Activated T-cell treated with anti-CD3 and anti-CD28 coated beads, Interleukin-2, amount 50 U/mL, for 4 hours (primary cell): ENCODE data around the gene SEMA3E. TPM values are rescaled to one million over a fixed set of nuclear protein-coding genes. Genes with fewer than 3 reads are reported as not detected.

Experiments
- ATAC-seq, 2 donors: fragments of 200-7000 bp; cut with Tn5 transposase; one replicate each; pipeline ENCODE4 v1.10.0; 2021
- DNase-seq: peaks from one replicate; pipeline ENCODE4 v3.0.0-alpha.2; 2020
- H3K27me3 Mint-ChIP-seq: one replicate; pipeline ENCODE4 v1.8.0; 2021; ENCODE audit warnings: low read depth, mixed read lengths
- H3K36me3 Mint-ChIP-seq: one replicate; pipeline ENCODE4 v1.8.0; 2022; ENCODE audit warnings: mixed read lengths; ENCODE audit not compliant: insufficient read depth
- H3K4me1 Mint-ChIP-seq: one replicate; pipeline ENCODE4 v1.8.0; 2021; ENCODE audit warnings: low read depth, mixed read lengths
- H3K4me3 Mint-ChIP-seq: one replicate; pipeline ENCODE4 v1.8.0; 2021; ENCODE audit warnings: mild to moderate bottlenecking, moderate library complexity, mixed read lengths
- H3K9me3 Mint-ChIP-seq: one replicate; pipeline ENCODE4 v1.8.0; 2021; ENCODE audit warnings: mixed read lengths
- total RNA-seq, 3 donors: library from RNA; stranded (reverse); gene quantifications; one replicate each; pipeline ENCODE4 v1.2.1, GENCODE V29; 2021

SEMA3E gene
- total RNA-seq, 3 donors from 2014 or later, result not detected

- no peak for ATAC-seq
- no peak for DNase-seq
- Mint-ChIP-seq H3K4me1 (no peaks in the 10 kb centered on the region), H3K36me3 (no peaks in the 10 kb centered on the region), H3K4me3 (no peak overlapping the region), H3K27me3 (no peaks in the 10 kb centered on the region), H3K9me3 (peaks cover 19% of the 10 kb centered on the region)
Measured at GRCh38 chr7:83658126-83658525, 9.2 kb upstream of the SEMA3E start.

GRCh38 chr7:83655951-83656556 lies 7.1 kb upstream of the SEMA3E start:
- no peaks in the 10 kb centered on the region for H3K27me3 Mint-ChIP-seq
- ATAC-seq, result no peak
- DNase-seq, result no peak
- no peaks in the 10 kb centered on the region for H3K36me3 Mint-ChIP-seq
- peaks cover 14% of the 10 kb centered on the region for H3K9me3 Mint-ChIP-seq
- H3K4me3 Mint-ChIP-seq, result no peak overlapping the region
- no peaks in the 10 kb centered on the region for H3K4me1 Mint-ChIP-seq

- ATAC-seq, result no peak
- Mint-ChIP-seq H3K4me1 (no peaks in the 10 kb centered on the region), H3K36me3 (no peaks in the 10 kb centered on the region), H3K9me3 (peaks cover 6% of the 10 kb centered on the region), H3K4me3 (no peak overlapping the region), H3K27me3 (peaks cover 4% of the 10 kb centered on the region)
- no peak for DNase-seq
Measured at GRCh38 chr7:83652481-83652880, 3.5 kb upstream of the SEMA3E start.

DNA sequence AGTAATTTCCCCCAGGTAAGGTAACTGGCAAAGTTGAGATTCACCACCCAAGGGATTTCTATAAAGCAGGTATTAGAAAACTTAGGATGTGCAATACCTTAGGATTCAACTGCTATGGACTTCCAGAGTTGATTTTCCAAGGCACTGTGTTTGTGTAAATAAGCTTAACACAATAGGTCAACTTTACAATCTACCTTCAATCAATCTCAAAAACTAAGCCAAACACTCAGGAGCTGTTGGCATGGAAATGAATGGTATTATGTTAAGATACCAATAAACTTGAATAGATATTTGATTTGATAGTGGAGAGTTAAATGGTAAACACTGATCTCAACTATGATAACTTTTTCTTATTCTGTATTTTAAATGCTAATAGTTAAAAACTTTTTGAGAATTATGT lies 762 bp upstream of the SEMA3E start:
- Mint-ChIP-seq H3K27me3 (peaks cover 4% of the 10 kb centered on the region), H3K4me1 (no peaks in the 10 kb centered on the region)
- ATAC-seq, result no peak

DNA sequence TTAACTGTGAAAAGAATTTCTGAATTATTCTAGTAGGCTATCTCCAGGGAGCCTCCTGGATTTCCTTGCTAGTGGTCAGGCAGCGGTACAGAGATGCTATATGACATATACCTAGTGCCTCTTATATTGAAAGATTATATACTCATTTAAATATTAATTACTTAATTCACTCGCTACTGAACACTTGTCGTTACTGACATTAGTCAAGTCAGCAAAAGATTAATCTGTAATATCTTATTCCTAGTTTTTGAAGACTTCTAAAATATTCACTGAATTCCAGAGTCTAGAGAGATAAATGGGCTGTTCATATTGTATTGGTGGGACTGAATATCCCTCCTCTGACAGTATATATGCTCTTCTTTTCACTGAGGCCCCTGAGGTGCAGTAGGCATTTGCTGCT lies 2.9 kb downstream of the SEMA3E start:
- no peak overlapping the region for H3K4me3 Mint-ChIP-seq
- H3K36me3 Mint-ChIP-seq, result no peaks in the 10 kb centered on the region
- H3K4me1 Mint-ChIP-seq, result no peaks in the 10 kb centered on the region
- H3K27me3 Mint-ChIP-seq, result peaks cover 4% of the 10 kb centered on the region
- peaks cover 2% of the 10 kb centered on the region for H3K9me3 Mint-ChIP-seq
- ATAC-seq, result no peak
- no peak for DNase-seq

More for the DNA sequence above, 762 bp upstream of the SEMA3E start:
- DNase-seq, result no peak
- Mint-ChIP-seq H3K4me3 (no peak overlapping the region), H3K9me3 (peaks cover 4% of the 10 kb centered on the region), H3K36me3 (no peaks in the 10 kb centered on the region)

DNA sequence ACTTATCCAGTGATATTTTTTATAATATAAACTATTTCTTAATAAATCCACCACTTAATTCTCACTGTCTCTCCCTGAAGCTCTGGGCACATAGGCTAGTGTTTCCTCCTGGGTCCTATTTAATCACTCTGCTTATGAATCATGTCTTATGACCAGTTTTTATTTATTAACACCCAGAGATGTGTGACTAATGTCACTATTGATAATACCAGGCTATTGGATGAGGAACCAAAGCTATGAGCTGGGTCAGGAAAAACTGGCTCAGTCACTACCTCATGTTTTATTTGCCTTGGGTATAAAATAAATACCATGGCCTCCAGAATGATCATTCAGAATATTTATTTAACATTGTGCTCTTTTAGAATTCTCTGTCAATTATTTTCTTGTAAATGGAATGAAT lies 5.2 kb downstream of the SEMA3E start:
- ATAC-seq, result no peak
- Mint-ChIP-seq H3K36me3 (no peaks in the 10 kb centered on the region), H3K27me3 (no peaks in the 10 kb centered on the region), H3K9me3 (no peaks in the 10 kb centered on the region), H3K4me3 (no peak overlapping the region), H3K4me1 (no peaks in the 10 kb centered on the region)
- no peak for DNase-seq

DNA sequence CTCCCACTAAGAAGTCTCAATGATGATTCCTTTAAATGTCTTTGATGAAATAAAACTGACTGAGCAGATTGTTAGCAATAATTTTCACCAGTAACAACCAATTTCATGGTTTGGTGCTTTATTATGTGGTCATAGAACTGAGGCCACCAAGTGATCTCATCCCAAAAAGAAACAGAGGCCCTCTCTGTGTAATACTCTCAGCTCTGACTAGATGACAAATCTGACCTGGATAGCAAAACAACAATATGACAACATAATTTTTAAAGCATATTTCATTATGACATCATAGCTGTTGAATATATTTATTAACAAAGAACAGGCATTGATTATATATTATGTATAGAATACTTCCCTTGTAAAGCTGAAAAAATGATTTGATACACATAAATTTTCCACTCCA lies 5.9 kb downstream of the SEMA3E start:
- ATAC-seq (no peak), DNase-seq (no peak)
- no peaks in the 10 kb centered on the region for H3K9me3 Mint-ChIP-seq
- no peak overlapping the region for H3K4me3 Mint-ChIP-seq
- no peaks in the 10 kb centered on the region for H3K4me1 Mint-ChIP-seq
- H3K36me3 Mint-ChIP-seq, result no peaks in the 10 kb centered on the region
- no peaks in the 10 kb centered on the region for H3K27me3 Mint-ChIP-seq

DNA sequence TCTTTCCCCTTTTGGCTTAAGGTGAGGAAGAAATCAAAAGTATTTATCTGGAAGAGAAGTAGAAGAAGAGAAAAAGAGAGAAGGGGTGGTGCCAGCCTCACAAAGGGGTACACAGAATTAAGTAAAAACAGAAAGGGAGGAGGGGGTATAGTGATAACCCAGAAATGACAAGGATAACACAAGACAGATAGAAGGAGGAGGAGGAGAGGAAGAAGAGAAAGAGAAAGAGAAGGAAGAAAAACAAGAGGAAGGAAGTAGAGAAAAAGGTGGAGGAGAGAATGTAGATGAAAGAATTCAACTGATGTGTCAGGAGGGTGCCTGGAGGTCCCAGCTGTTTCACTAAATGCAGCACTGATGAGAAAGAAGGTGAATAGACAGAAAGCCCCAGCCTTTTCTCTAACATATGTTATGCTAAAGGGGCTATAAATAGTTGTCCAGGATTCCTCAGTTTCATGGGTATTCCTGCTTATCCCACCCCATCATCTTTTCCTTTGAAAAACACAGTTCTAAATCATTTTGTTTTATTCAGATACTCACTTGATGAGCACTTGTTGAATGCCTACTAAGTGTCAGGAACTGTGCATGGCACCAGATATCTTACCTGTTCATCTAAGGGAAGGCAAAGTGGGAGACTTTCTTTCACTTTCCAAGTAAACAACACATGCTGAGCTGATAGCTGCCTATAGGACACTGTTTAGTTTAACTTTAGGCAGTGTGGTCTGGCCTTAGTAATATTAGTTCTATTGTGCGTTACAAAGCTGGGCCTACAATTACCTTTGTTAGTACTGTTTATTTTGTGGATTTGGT lies 8.0 kb downstream of the SEMA3E start:
- DNase-seq, result no peak
- H3K9me3 Mint-ChIP-seq, result no peaks in the 10 kb centered on the region
- no peaks in the 10 kb centered on the region for H3K4me1 Mint-ChIP-seq
- no peak overlapping the region for H3K4me3 Mint-ChIP-seq
- H3K36me3 Mint-ChIP-seq, result no peaks in the 10 kb centered on the region
- H3K27me3 Mint-ChIP-seq, result no peaks in the 10 kb centered on the region
- ATAC-seq, result no peak

DNA sequence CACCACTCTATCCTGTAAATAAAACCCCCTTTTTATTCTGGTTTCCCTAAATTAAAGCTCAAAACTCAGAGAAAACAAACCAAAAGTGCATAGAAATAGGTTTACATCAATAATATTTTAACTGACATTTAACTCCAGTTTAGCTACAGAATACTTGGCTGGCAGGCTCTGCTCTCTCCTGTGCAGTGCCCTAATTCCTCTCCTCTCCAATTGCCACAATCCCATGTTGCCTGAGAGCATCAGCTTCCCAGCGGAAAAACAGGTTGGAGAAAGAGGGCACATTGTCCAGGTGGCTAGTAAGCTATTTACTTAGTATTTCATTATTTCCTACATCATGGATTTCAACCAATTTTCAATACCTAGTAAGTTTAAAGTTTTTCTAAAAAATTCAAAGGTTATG lies 8.7 kb downstream of the SEMA3E start:
- ATAC-seq, result no peak
- no peak for DNase-seq
- no peaks in the 10 kb centered on the region for H3K36me3 Mint-ChIP-seq

GRCh38 chr7:83633516-83633915 lies 15.4 kb downstream of the SEMA3E start:
- Mint-ChIP-seq H3K4me1 (no peaks in the 10 kb centered on the region), H3K27me3 (no peaks in the 10 kb centered on the region), H3K4me3 (no peak overlapping the region), H3K36me3 (no peaks in the 10 kb centered on the region), H3K9me3 (peaks cover 18% of the 10 kb centered on the region)
- DNase-seq (no peak), ATAC-seq (no peak)

More for the DNA sequence above, 8.7 kb downstream of the SEMA3E start:
- Mint-ChIP-seq H3K4me3 (no peak overlapping the region), H3K27me3 (no peaks in the 10 kb centered on the region), H3K9me3 (no peaks in the 10 kb centered on the region), H3K4me1 (no peaks in the 10 kb centered on the region)

DNA sequence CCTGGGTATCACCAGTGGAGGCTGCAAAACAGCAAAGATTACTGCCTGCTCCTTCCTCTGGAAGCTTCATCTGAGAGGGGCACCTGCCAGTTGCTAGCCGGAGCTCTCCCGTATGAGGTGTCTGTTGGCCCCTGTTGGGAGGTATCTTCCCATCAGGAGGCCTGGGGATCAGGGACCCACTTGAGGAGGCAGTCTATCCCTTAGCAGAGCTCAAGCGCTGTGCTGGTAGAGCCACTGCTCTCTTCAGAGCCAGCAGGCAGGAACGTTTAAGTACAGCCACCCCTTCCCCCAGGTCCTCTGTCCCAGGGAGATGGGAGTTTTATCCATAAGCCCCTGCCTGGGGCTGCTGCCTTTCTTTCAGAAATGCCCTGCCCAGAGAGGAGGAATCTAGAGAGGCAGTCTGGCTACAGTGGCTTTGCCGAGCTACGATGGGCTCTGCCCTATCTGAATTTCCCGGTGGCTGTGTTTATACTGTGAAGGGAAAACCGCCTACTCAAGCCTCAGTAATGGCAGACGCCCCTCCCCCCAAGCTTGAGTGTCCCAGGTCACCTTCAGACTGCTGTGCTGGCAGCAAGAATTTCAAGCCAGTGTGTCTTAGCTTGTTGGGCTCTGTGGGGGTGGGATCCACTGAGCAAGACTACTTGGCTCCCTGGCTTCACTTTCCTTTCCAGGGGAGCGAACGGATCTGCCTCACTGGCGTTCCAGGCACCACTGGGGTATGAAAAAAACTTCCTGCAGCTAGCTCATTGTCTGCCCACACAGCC lies 19.6 kb downstream of the SEMA3E start:
- Mint-ChIP-seq H3K4me1 (no peaks in the 10 kb centered on the region), H3K4me3 (no peak overlapping the region), H3K36me3 (no peaks in the 10 kb centered on the region), H3K27me3 (no peaks in the 10 kb centered on the region), H3K9me3 (peaks cover 23% of the 10 kb centered on the region)
- ATAC-seq (no peak), DNase-seq (no peak)

DNA sequence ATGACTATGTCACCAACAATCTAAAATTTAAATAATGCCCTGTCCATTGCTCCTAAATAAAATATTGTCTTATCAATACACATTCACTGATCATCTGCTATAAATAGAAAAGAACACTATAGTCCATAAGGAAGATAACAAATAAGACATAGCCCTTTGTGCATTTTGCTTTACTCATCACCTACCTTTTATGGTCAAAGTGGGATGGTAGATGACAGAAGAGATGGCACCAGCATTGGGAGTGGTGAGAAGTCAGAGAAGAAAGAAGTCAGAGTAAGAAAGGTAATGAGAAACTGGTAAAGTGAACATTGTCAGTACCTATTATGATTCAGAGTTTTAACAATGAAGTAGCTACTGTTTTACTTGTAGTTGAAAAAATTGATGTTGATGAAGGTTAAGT lies 31.1 kb downstream of the SEMA3E start:
- no peaks in the 10 kb centered on the region for H3K4me1 Mint-ChIP-seq
- H3K36me3 Mint-ChIP-seq, result no peaks in the 10 kb centered on the region
- peaks cover 7% of the 10 kb centered on the region for H3K9me3 Mint-ChIP-seq
- ATAC-seq, result no peak
- no peak for DNase-seq
- no peak overlapping the region for H3K4me3 Mint-ChIP-seq
- H3K27me3 Mint-ChIP-seq, result no peaks in the 10 kb centered on the region

- no peak for ATAC-seq
- Mint-ChIP-seq H3K27me3 (no peaks in the 10 kb centered on the region), H3K9me3 (no peaks in the 10 kb centered on the region), H3K36me3 (no peaks in the 10 kb centered on the region), H3K4me3 (no peak overlapping the region), H3K4me1 (no peaks in the 10 kb centered on the region)
- no peak for DNase-seq
Measured at GRCh38 chr7:83614112-83614511, 34.8 kb downstream of the SEMA3E start.

- H3K9me3 Mint-ChIP-seq, result no peaks in the 10 kb centered on the region
- ATAC-seq (no peak), DNase-seq (no peak)
- no peaks in the 10 kb centered on the region for H3K4me1 Mint-ChIP-seq
- no peak overlapping the region for H3K4me3 Mint-ChIP-seq
- no peaks in the 10 kb centered on the region for H3K27me3 Mint-ChIP-seq
- H3K36me3 Mint-ChIP-seq, result no peaks in the 10 kb centered on the region
Measured at GRCh38 chr7:83613232-83613631, 35.7 kb downstream of the SEMA3E start.

- DNase-seq, result no peak
- Mint-ChIP-seq H3K27me3 (no peaks in the 10 kb centered on the region), H3K4me1 (no peaks in the 10 kb centered on the region), H3K9me3 (peaks cover 6% of the 10 kb centered on the region), H3K4me3 (no peak overlapping the region), H3K36me3 (no peaks in the 10 kb centered on the region)
- ATAC-seq, result no peak
Measured at GRCh38 chr7:83611776-83612175, 37.2 kb downstream of the SEMA3E start.
